Middle frontal gyrus (tissue), 1 donor: ENCODE results near the gene EGFL6.

ENCODE experiments used
- DNase-seq: peaks from one replicate; pipeline ENCODE4 v3.0.0-alpha.2; 2015; ENCODE audit warnings: low spot score; ENCODE audit errors: extremely low spot score

EGFL6 gene, protein sequence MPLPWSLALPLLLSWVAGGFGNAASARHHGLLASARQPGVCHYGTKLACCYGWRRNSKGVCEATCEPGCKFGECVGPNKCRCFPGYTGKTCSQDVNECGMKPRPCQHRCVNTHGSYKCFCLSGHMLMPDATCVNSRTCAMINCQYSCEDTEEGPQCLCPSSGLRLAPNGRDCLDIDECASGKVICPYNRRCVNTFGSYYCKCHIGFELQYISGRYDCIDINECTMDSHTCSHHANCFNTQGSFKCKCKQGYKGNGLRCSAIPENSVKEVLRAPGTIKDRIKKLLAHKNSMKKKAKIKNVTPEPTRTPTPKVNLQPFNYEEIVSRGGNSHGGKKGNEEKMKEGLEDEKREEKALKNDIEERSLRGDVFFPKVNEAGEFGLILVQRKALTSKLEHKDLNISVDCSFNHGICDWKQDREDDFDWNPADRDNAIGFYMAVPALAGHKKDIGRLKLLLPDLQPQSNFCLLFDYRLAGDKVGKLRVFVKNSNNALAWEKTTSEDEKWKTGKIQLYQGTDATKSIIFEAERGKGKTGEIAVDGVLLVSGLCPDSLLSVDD

DNA sequence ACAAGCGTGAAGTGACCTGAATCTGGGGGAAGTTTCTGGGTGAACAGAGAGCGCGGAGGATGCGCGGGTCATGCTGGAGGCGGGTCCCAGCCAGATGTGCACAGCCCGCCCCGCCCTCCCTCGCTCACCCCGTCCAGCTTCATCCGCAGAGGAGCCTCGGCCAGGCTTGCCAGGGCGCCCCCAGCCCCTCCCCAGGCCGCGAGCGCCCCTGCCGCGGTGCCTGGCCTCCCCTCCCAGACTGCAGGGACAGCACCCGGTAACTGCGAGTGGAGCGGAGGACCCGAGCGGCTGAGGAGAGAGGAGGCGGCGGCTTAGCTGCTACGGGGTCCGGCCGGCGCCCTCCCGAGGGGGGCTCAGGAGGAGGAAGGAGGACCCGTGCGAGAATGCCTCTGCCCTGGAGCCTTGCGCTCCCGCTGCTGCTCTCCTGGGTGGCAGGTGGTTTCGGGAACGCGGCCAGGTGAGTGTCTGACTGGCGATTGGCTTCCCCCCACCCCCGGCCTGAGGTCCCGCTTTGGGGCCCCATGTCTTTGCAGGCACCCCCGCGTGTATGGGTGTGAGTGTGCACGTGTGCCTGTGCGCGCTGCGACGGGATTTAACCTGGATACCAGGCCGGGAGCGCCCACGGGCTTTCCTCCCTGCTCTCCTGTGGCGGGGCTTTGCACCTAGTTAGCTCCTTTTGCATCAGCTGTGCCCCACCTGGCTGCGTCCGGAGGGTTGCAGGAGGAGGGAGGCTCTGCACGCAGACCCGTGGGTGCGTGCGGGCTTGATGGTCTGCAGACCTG lies at the start of gene EGFL6:
TSS of gene EGFL6 (plus strand) at position 123 of the 782 bp plus-strand sequence. CDS start at position 384, 261 bp downstream.
- DNase-seq, result no peak

GRCh38 chrX:13520351-13520750 lies 49.0 kb upstream of the EGFL6 start:
- DNase-seq, result no peak

- no peak for DNase-seq
These were observed 48.5 kb upstream of the EGFL6 start for GRCh38 chrX:13520936-13521335.

GRCh38 chrX:13522811-13523210 lies 46.6 kb upstream of the EGFL6 start:
- no peak for DNase-seq

- no peak for DNase-seq
These were observed 35.7 kb upstream of the EGFL6 start for GRCh38 chrX:13533726-13534125.

- DNase-seq, result no peak
These were observed 33.8 kb upstream of the EGFL6 start for GRCh38 chrX:13535376-13536165.

DNA sequence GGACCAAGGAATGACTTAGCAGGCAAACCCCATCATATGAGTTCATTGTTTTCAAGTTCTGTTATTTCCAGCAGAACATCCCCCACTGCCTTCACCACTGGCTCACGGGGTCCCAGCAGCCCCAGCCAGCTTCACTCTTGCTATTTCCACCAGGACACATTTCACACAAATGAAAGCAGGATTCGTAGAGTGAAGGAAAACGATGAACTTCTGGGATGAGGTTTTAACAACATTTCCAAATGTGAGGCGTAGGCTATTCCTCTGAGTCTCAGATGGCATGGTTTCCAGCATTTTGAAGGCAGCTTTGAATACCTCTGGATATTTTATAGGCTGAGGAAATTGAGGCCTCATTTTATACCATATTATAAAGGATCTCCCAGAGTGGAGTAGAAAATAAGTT lies 32.9 kb upstream of the EGFL6 start:
- no peak for DNase-seq

DNA sequence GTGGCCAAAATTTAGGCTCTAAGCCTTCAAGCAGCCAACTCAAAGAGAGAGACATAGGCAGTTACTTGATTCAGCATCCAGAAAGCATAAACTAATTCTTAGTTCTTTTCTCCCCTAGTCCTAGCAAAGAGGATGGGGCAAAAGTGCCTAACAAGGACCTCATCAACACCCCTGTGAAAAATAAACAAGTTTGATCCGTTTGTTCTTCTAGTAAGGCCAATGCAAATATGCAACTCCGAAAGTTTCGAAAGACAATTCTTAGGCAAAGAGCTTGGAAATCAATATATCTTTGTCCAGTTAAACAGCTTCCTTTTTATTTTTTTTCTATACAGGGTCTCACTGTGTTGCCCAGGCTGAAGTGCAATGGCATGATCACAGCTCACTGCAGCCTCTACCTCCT lies 31.0 kb upstream of the EGFL6 start:
- no peak for DNase-seq

DNA sequence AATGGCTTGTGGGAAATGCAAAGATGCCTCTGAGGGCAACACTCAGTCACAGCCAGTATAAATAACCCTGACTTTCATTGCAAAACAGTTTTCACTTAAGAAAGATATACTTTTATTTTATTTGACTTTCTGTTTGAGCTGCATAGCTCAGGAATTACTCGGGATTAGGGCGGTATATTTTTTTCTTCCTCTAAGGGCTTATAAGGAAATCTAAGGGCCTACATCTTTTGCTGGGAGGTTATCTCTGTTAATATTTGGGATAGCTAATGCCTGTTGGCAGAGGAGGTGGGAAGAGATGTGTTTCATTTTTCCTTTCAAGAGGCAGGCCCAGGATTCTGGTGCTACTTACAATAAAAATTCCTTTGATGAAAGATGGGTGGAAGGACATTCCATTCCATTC lies 28.8 kb upstream of the EGFL6 start:
- DNase-seq, result no peak

DNA sequence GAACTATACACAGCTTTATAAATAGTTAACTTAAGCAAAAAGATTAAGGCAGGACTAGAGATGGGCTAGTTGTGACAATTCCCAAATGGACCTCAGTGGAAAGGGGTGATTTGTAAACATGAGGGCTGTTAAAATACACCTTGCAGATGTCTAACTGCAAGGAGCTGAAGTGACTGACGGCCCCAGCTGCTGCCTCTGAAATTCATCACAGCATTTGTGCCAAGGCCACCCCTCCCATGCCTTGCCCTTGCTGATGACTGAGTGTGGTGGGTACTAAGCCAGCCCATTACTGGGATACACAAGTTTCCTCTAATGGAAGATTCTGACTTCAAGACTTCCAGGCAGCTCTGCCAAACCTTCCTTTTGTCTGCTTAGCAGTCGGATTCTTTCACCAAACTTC lies 23.7 kb upstream of the EGFL6 start:
- DNase-seq, result no peak

DNA sequence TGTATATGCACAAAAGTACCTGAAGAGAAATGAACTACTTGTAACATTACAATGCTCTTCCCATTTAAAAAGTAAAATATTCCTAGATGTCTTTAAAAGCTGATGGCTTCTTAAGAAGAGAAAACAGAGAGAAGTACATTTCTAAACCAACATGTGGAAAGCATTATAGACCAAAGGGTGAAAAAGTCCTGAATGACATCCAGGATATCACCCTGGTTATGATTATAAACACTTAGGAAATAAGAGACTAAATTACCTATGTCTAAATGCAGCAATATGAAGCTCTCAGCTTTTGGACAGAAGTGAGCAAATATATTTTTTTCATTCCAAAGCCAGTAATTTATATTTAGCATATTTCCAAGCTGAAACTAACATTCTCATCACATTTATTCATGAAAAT lies 21.7 kb upstream of the EGFL6 start:
- no peak for DNase-seq

- no peak for DNase-seq
These were observed 19.1 kb upstream of the EGFL6 start for GRCh38 chrX:13550346-13550745.

GRCh38 chrX:13551610-13552009 lies 17.8 kb upstream of the EGFL6 start:
- DNase-seq, result no peak

DNA sequence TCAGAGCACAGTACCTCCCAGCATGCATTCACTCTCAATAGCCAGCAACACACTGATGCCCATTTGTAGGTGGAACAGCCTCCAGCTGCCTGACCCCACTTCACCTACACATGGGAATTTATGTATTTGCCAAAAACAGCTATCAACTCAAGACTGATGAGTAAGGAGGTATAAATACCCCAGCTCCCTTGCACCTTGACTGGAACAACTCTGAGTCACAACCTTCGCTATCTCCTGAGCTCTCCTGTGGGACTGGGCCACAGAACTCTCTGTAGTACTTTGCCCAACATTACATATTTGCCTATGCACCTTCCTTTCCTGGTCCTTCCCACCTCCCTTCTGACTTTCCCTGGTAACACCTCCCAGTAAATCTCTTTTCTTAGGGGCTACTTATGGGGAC lies 16.5 kb upstream of the EGFL6 start:
- no peak for DNase-seq

DNA sequence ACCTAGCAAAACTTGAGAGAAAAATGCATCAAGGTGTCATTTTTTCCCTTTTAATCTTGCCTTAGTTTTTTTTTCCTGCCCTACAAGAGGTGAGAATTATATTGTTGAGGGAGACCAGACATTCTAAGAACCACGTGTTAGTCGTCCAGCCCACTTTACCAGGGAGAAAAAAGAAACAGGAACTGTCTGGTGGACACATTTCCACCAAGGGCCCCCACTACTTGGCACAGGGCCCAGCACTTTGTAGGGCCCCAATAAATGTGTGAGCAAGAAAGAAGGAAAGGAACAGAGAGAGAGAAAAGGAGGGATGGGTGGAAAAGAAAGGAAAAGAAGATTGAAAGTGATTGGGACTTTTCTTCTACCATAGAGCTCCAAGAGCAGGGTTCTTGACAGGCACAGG lies 3.9 kb upstream of the EGFL6 start:
- no peak for DNase-seq

DNA sequence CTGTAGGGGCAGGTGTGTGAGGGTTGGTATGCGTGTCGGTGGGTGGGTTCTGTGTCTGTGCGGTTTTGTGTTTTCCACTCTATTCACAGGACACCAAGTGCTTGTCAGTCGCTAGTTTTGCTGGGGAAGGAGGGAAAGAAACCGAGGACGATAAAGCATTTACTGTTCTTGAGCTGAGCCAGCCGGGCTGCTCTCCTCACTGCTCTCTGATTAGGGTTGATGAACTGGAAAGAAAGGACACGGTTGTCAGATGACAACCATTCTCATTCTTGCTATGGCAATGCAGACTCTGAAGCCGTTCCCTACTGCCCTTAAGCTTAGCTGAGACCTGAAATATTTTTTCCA lies 832 bp downstream of the EGFL6 start:
- no peak for DNase-seq

DNA sequence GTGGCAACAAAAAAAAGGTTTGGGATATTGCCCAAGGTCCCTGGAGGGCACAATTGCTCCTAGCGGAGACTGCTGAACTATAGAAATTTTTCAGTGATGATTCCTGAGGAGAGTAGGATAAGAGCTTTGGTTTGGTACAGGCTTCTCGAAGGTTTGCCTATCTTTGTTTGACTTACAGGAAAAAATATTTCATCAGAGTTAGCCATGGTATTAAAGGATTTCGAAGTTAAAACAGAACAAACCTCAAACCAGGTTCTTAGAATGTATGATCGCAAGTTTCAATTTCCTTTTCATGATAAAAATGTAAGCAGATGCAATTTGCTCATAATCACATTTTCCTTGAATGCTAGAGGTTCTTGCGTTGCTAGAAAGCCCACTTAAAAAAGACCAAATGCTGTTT lies 1.7 kb downstream of the EGFL6 start:
- no peak for DNase-seq

DNA sequence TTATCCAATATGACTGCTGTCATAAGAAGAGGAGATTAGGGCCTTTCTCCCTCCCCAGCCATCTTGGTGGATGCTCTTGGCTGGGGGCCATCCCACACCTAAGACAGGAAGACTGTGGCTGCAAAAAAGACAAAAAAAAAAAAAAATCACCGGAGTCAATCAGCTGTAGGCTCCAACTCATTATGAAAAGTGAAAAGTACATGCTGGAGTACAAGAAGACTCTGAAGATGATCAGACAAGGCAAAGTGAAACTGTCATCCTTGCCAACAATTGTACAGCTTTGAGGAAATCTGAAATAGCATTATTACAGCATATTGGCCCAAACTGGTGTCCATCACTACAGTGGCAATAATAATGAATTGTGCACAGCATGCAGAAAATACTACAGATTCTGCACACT lies 5.2 kb downstream of the EGFL6 start:
- no peak for DNase-seq

- no peak for DNase-seq
These were observed 10.3 kb downstream of the EGFL6 start for GRCh38 chrX:13579661-13580060.

DNA sequence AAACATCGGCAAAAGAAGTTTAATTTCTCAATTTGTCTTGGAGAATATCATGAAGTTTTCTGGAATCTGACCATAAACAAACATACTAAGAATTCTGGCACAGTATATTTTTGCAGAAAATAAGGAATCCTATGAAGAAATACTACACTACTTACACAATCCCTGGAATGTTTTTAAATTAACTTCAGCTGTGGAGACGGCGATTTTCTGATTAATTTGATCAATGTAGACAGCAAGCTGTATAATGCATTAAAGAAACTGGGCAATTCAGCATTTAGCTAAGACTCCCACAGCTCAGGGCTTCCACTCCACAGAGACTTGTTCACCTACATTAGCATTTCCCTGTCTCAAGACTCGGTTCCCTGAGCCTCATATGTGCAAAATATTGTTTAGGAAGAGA lies 12.2 kb downstream of the EGFL6 start:
- no peak for DNase-seq

GRCh38 chrX:13587786-13588477 lies 18.5 kb downstream of the EGFL6 start:
- no peak for DNase-seq
